GM21526 (cell line): ENCODE measurements around the gene RFC2.
"Not testable (repeated sequence)": the region's sequence is repeated elsewhere in the genome, so short reads cannot be mapped to it uniquely, and the experiment has no call there.

ENCODE experiments used
- ATAC-seq: cut with Tn5 transposase; IDR thresholded peaks from one replicate; pipeline ENCODE4 v1.9.1; 2021; ENCODE audit warnings: moderate library complexity; ENCODE audit not compliant: unreplicated experiment, low FRiP score

Gene RFC2

GRCh38 chr7:74253331-74253730 is 868 bp downstream of the RFC2 start:
- no peak for ATAC-seq

GRCh38 chr7:74252893-74253292 is 1.3 kb downstream of the RFC2 start:
- no peak for ATAC-seq

GRCh38 chr7:74249058-74249457 is 5.1 kb downstream of the RFC2 start:
- ATAC-seq, result not testable (repeated sequence)

GRCh38 chr7:74248156-74248555 is 6.0 kb downstream of the RFC2 start:
- ATAC-seq, result no peak

- ATAC-seq, result no peak
Measured at GRCh38 chr7:74246497-74246896, 7.7 kb downstream of the RFC2 start.

- ATAC-seq, result no peak
Measured at GRCh38 chr7:74242122-74242443, 12.1 kb downstream of the RFC2 start.

- ATAC-seq, result no peak
Measured at GRCh38 chr7:74240482-74240881, 13.7 kb downstream of the RFC2 start.

GRCh38 chr7:74236284-74236683 is 17.9 kb downstream of the RFC2 start:
- ATAC-seq, result no peak

GRCh38 chr7:74235518-74236268 is 18.5 kb downstream of the RFC2 start:
- ATAC-seq, result no peak

GRCh38 chr7:74233655-74234285 is 20.4 kb downstream of the RFC2 start:
- ATAC-seq, result no peak

- ATAC-seq, result no peak
Measured at GRCh38 chr7:74231232-74231590, 23.0 kb downstream of the RFC2 start.

- ATAC-seq, result no peak
Measured at GRCh38 chr7:74230446-74231231, 23.6 kb downstream of the RFC2 start.

- ATAC-seq, result no peak
Measured at GRCh38 chr7:74228951-74229900, 25.0 kb downstream of the RFC2 start.

- ATAC-seq, result no peak
Measured at GRCh38 chr7:74226633-74227032, 27.6 kb downstream of the RFC2 start.

GRCh38 chr7:74225400-74225799 is 28.8 kb downstream of the RFC2 start:
- no peak for ATAC-seq

GRCh38 chr7:74224907-74225306 is 29.3 kb downstream of the RFC2 start:
- ATAC-seq, result not testable (repeated sequence)

GRCh38 chr7:74224511-74224832 is 29.7 kb downstream of the RFC2 start:
- ATAC-seq, result no peak

GRCh38 chr7:74223711-74224510 is 30.3 kb downstream of the RFC2 start:
- no peak for ATAC-seq

GRCh38 chr7:74222851-74223710 is 31.1 kb downstream of the RFC2 start:
- no peak for ATAC-seq
